NCI-H146 treated with DMSO at 0.1 percent for 48 hours (cell line): Measurements from ENCODE around the gene FURIN.
A peak's percentile ranks its signal among the peaks of the same experiment; 100 is the strongest.
"Not testable (repeated sequence)": the region's sequence is repeated elsewhere in the genome, so short reads cannot be mapped to it uniquely, and the experiment has no call there.

Experiments used
- DNase-seq: peaks from one replicate; lab custom pipeline; 2025; ENCODE audit not compliant: unreplicated experiment; lab: John Stamatoyannopoulos, UW

FURIN gene

DNA sequence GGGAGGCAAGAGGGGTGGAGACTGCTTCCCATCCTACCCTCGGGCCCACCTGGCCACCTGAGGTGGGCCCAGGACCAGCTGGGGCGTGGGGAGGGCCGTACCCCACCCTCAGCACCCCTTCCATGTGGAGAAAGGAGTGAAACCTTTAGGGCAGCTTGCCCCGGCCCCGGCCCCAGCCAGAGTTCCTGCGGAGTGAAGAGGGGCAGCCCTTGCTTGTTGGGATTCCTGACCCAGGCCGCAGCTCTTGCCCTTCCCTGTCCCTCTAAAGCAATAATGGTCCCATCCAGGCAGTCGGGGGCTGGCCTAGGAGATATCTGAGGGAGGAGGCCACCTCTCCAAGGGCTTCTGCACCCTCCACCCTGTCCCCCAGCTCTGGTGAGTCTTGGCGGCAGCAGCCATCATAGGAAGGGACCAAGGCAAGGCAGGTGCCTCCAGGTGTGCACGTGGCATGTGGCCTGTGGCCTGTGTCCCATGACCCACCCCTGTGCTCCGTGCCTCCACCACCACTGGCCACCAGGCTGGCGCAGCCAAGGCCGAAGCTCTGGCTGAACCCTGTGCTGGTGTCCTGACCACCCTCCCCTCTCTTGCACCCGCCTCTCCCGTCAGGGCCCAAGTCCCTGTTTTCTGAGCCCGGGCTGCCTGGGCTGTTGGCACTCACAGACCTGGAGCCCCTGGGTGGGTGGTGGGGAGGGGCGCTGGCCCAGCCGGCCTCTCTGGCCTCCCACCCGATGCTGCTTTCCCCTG, 13.8 kb downstream of the FURIN start:
- no peak for DNase-seq

DNA sequence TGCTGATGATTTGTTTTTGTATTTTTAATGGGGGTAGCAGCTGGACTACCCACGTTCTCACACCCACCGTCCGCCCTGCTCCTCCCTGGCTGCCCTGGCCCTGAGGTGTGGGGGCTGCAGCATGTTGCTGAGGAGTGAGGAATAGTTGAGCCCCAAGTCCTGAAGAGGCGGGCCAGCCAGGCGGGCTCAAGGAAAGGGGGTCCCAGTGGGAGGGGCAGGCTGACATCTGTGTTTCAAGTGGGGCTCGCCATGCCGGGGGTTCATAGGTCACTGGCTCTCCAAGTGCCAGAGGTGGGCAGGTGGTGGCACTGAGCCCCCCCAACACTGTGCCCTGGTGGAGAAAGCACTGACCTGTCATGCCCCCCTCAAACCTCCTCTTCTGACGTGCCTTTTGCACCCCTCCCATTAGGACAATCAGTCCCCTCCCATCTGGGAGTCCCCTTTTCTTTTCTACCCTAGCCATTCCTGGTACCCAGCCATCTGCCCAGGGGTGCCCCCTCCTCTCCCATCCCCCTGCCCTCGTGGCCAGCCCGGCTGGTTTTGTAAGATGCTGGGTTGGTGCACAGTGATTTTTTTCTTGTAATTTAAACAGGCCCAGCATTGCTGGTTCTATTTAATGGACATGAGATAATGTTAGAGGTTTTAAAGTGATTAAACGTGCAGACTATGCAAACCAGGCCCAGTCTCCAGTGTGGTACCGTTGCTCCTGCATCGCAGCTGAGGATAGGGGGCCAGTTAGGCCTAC, 14.6 kb downstream of the FURIN start:
- DNase-seq = no peak

DNA sequence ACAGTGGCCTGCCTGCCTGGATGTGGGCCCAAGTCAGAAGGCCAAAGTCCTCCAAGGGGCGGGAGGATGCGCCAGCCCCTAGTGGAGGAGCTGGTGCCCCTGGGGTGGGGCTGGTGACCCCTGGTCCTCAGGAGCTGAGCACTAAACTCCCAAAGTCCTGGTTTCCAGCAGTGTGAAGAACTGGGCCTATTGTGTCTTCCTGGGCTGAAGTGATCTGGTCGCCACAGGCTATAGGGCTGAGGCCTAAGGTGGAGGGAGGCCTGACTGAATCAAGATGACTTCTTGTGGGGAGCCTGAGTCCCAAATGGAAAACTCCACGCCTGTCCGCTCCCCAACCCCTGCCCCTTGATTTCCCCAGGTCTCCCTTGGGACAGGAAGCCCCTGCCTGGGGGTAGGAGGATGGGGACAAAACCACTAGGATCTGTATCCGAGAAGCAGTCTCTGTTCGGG, 15.2 kb downstream of the FURIN start:
- DNase-seq = no peak

DNA sequence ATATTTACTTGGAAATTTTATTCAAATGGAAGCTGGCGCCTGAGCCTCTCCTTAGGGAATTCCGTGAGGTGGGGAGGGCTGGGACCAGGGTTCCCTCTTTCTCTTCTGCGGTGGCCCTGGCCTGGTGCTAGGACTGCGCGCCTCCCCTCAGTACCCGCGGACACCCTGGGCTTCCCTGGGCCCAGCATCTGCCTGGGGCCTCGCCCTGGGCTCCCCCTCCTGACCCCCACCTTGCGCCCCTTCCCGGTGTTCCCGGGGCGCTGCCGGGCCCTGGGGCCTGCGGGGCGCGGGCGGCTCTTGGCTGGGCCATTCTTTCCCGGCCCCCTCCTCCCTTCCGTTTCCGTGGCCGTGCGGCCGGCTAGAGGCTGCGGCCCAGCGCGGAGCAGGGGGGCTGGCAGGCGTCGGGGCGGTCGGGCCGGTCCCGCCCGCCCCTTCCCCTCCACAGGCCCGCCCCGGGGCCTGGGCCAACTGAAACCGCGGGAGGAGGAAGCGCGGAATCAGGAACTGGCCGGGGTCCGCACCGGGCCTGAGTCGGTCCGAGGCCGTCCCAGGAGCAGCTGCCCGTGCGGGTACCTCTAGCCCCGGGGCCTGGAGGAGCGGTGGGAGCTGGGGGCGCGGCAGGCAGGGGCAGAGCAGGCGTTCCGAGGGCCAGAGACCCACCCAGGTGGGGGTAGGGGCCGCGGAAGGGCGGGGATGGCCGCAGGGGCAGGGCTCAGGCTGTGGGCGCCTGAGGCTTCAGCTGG, 15.8 kb downstream of the FURIN start, which contains the start of gene FES:
Gene FES (plus strand): TSS at position 529 of the 743 bp plus-strand sequence. CDS start 542 bp downstream, outside the sequence.
- DNase-seq = no peak

DNA sequence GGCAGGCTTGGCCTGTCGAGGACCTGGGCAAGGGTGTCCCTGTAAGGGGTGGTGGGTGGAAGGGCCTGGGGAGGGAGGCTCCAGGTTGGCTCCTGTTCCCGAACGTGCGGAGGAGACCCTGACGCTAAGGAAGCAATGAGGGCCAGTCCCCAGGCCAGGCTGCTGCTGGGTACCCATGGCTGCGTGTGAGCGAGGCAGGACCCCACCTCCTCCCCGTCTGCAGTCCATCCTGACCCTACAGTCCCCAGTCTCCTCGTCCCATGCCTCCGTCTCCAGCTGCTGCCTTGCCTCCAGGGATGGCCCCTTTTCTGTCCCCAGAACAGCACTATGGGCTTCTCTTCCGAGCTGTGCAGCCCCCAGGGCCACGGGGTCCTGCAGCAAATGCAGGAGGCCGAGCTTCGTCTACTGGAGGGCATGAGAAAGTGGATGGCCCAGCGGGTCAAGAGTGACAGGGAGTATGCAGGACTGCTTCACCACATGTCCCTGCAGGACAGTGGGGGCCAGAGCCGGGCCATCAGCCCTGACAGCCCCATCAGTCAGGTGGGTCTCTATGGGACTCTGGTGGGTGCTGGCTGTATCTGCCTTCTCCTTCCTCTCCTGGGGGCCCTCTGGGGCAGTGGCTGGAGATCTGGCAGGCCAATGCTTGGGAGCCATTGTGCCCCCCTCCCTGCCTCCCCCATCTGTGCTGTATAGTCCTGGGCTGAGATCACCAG, 16.5 kb downstream of the FURIN start:
- no peak for DNase-seq

DNA sequence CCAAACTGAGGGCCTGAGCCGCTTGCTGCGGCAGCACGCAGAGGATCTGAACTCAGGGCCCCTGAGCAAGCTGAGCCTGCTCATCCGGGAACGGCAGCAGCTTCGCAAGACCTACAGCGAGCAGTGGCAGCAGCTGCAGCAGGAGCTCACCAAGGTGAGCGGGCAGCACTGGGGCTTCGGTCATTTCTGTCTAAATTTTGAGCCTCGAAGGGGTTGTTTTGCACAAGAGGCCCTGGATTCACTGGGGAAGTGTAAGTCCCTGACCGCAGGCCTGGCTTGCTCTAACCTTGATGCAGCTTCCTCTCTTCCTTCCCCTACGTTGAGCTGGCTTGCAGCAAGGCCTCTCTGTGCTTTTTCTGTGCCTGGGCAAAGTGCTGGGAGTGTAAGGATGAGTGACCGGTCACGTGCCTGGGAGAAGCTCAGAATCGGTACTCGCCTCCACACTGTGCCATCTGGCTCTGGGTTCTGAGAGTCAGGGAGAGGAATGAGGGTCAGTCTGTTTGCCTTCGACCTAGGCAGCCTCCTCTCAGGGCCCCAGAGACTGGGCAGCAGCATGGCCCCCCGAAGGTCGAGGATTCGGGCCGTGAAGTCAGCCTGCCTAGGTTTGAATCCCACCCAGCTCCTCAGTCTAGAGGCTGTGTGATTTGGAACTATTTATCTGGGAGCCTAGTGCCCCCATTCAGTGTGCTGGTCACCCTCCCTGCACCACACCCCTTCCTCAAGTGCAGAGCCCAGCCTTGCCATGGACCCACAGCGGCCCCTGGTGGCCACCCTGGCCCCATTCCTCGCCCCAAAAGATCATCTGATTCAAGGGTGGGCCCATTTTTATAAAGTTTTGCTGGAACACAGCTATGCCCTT, 17.3 kb downstream of the FURIN start:
- no peak for DNase-seq

DNA sequence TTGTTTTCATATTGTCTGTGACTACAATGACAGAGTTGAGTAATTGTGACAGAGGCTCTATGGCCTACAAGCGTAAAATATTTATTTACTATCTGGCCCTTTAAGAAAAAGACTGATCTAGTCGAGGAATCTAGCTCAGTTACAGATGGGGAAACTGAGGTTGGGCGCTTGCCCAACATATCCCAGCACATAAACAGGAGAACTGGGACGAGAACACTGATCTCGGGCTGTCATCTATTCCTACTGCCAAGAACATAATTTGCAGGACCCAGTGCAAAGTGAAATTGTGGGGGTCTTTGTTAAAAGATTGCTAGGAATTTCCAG, 17.9 kb downstream of the FURIN start:
- DNase-seq = no peak

DNA sequence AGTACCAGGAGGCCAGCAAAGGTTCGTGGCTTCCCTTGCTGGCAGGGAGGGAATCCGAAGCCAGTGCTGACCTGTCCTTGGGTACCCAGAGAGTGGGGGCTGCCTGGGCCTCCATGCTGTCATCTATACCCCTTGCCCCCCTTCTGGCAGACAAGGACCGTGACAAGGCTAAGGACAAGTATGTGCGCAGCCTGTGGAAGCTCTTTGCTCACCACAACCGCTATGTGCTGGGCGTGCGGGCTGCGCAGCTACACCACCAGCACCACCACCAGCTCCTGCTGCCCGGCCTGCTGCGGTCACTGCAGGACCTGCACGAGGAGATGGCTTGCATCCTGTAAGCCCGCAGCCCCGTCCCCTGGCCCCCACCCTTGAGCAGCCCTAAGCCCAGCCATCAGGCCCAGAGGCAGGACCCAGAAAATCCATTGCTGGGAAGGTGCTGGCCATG, 18.7 kb downstream of the FURIN start:
- no peak for DNase-seq

DNA sequence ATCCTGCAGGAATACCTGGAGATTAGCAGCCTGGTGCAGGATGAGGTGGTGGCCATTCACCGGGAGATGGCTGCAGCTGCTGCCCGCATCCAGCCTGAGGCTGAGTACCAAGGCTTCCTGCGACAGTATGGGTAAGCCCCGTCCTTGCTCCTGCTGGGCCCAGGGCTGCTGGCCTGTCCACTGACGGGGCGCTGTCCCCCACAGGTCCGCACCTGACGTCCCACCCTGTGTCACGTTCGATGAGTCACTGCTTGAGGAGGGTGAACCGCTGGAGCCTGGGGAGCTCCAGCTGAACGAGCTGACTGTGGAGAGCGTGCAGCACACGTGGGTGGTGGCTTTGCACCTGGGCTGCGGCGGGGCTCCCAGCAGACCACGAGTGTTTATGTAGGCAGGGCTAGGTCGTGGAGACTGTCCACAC, 20.9 kb downstream of the FURIN start:
- DNase-seq = no peak

DNA sequence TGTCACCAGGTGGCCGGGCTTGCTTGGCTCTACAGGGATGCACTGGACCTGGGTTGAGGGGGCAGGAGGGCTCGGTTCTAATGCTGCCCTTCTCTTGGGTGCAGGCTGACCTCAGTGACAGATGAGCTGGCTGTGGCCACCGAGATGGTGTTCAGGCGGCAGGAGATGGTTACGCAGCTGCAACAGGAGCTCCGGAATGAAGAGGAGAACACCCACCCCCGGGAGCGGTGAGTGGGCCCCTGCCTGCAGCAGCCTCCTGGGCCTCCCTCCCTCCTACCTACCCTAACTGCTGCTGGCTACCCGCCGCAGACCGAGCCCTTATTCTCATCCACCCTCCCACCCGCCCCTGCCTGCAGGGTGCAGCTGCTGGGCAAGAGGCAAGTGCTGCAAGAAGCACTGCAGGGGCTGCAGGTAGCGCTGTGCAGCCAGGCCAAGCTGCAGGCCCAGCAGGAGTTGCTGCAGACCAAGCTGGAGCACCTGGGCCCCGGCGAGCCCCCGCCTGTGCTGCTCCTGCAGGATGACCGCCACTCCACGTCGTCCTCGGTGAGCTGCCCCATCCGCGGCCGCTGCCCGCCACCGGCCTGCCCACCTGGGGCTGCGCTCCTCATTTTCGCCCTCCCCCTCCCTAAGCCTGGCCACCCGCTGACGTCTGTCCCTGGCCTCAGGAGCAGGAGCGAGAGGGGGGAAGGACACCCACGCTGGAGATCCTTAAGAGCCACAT, 21.5 kb downstream of the FURIN start:
- DNase-seq = no peak

DNA sequence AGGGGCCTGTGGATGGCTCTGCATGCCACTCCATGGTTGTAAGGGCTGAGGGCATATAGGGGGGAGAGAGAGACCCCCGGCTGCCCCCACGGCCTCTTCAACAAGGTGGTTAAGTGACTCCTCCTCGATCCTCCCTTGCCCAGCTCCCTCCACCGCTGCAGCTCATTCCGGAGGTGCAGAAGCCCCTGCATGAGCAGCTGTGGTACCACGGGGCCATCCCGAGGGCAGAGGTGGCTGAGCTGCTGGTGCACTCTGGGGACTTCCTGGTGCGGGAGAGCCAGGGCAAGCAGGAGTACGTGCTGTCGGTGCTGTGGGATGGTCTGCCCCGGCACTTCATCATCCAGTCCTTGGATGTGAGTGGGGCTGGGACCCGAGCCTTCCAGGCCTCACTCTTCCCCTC, 22.5 kb downstream of the FURIN start:
- no peak for DNase-seq

DNA sequence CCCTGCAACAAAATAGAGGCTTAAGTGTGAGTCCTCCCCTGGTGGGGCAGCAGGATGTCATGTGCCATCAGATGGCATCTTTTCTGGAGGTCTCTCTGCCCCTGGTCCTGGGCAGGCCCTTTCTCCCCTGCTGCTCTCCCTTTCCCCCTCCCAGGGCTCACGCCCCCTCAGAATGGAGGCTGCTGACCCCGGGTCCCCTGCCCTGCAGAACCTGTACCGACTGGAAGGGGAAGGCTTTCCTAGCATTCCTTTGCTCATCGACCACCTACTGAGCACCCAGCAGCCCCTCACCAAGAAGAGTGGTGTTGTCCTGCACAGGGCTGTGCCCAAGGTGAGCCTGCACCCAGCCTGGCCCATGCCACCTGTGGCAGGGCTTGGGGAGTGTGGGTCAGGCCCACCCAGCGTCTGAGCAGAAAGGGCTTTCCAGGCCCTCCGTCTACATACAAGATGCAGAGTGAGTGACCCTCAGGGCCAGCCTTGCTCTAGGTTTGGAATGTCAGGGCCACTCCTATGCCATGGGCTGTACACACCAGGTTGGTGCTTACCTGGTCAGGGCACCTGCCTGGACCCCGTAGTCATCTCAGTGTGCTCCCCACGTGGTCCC, 23.1 kb downstream of the FURIN start:
- DNase-seq = no peak

DNA sequence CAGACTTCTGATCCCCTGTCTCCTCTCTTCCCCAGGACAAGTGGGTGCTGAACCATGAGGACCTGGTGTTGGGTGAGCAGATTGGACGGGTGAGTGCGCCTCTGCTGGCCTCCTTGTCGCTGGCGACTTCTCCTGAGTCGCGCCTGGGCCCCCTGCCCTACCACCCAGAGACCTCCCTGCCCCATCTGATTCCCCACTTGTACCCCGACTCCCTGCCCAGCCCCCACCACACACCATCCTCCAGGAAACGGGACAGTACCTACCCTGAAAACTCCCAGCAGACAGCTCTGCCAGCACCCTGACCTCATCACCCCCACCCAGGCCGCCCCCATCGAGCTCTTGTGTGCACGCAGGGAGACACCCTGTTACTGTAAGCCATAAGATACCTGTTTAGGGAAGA, 23.6 kb downstream of the FURIN start:
- no peak for DNase-seq

DNA sequence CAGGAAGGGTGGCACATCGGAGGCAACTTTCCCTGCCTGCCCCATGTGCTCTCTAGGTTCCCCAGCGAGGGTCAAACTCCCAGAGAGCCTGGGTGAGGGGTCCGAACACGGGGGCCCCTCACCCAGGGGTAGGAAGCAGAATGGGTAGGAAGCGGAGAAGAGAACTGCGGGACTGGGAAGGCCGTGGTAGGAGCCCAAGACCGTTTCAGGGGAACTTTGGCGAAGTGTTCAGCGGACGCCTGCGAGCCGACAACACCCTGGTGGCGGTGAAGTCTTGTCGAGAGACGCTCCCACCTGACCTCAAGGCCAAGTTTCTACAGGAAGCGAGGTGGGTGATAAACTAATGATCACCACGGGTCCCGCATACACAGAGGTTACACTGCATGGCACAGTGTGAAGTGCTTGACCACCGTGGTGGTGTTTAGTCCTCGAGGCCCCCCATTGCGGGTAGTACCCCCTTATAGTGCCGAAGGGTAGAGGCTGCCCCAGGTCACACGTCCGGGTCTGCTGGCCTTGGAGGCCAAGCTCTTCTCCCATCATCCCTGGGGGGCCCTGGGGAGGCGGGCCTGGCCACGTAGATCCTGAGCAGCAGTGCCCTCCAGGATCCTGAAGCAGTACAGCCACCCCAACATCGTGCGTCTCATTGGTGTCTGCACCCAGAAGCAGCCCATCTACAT, 24.2 kb downstream of the FURIN start:
- no peak for DNase-seq

DNA sequence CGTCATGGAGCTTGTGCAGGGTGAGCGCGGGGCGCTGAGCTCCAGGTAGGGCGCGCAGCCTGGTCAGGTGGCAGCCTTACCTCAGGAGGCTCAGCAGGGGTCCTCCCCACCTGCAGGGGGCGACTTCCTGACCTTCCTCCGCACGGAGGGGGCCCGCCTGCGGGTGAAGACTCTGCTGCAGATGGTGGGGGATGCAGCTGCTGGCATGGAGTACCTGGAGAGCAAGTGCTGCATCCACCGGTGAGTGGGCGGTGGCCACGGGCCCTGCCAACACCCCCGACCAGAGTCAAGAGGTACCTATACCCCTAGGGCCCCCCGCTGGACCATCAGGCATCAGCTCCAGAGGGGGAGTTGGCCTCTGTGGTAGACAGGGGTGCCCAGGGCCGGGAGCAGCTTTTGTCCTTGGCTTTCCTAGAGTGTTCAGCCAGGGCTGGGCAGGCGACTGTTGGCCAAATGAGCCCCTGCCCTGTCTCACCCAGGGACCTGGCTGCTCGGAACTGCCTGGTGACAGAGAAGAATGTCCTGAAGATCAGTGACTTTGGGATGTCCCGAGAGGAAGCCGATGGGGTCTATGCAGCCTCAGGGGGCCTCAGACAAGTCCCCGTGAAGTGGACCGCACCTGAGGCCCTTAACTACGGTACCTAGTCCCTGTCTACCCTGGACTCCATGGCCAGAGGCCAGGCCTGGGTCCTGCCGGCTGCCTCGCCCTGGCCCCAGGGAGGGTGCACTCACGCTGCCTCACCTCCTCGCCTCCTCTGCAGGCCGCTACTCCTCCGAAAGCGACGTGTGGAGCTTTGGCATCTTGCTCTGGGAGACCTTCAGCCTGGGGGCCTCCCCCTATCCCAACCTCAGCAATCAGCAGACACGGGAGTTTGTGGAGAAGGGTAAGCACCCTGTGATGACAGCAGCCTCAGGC, 25.0 kb downstream of the FURIN start:
- DNase-seq = peak; percentile 12

DNA sequence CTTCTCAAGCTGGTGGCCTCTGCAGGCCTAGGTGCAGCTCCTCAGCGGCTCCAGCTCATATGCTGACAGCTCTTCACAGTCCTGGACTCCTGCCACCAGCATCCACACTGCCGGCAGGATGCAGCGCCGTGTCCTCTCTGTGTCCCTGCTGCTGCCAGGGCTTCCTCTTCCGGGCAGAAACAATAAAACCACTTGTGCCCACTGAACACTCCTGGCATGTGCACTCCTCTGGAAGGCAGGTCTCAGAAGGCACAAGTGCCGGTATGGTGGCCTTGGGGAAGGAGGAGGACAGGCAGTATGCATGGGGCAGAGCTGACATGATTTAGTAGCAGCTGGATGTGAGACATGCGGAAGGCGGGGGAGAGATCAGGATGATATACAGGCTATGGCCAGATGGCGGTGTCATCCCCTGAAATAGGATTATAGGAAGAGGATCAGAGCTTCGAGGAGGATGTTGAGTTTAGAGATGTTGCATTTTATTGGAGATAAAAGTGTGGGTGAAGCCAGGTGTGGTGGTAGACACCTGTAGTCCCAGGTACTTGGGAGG, 27.3 kb downstream of the FURIN start:
- no peak for DNase-seq

DNA sequence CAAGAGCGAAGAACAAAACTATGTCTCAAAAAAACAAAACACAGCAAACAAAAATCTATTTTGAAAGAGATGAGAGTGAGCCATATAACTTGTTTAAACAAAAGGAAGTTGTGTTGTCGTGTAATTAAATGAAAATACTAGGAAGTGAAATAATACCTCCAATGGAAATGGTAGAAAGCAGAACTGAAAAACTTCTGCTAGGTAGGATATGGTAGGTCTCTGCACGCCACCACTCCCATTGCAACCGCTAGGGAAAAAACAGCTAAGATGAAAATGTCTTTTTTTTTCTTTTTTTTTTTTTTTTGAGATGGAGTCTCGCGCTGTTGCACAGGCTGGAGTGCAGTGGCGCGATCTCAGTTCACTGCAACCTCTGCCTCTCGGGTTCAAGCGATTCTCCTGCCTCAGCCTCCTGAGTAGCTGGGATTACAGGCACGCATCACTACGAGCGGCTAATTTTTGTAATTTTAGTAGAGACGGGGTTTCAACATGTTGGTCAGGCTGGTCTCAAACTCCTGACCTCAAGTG, 28.8 kb downstream of the FURIN start:
- not testable (repeated sequence) for DNase-seq
